NK-92 (cell line): ENCODE results near the gene MYLK.

Experiments
- DNase-seq: peaks from one replicate; lab custom pipeline; 2025; ENCODE audit not compliant: unreplicated experiment; lab: John Stamatoyannopoulos, UW

Gene MYLK

DNA sequence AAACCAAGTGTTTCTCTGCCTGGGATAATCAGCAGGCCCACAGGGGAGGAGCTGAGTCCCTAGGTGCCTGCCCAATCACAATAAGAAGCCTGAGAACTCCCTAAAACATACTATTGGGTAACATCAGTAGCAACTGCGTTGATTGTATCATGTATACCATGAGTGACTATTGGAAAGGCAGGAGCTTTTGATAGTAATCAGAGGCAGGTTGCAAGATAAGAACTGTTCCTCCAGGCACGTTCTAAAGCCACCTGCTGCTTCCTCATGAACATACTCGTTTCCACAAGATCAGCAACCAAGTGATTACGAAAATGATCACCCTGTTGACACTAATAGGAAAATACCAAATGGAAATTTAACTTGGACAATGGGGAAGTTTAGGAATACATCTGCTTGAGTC lies 6.7 kb downstream of the MYLK start:
- no peak for DNase-seq

DNA sequence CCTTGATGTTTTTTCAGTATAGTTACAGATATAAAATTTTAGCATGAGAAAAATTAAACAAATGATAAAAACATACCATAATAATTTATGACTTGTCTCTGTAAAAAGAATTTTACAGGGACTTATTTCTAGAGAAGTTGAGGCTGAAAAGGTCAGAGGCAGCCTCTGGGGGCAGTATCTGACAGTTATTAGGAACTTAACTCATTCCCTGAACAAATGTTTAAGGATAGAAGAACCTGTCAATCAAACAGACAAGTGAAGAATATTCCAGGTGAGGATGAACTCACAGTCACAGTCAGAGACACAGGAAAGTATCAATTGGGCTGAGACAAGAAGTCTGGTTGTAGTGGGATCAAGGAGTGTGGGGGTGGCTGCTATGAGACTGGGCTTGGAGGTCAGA lies 7.3 kb downstream of the MYLK start:
- no peak for DNase-seq

DNA sequence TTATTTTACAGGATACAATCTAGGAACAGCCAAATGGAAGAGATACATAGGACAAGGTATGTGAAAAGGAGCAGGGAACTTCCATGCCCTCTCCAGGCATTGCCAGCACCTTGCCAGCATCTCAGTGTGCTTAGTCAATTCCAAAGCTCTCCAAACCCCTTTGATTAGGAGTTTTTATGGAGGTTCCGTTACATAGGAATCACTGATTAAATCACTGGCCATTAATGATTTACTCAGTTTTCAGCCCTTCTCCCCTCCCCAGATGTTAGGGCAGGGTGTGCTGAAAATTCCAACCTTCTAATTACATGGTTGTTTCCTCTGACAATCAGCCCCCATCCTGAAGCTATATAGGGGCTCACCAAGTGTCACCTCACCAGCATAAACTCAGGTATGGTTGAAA lies 11.5 kb downstream of the MYLK start:
- DNase-seq = no peak

DNA sequence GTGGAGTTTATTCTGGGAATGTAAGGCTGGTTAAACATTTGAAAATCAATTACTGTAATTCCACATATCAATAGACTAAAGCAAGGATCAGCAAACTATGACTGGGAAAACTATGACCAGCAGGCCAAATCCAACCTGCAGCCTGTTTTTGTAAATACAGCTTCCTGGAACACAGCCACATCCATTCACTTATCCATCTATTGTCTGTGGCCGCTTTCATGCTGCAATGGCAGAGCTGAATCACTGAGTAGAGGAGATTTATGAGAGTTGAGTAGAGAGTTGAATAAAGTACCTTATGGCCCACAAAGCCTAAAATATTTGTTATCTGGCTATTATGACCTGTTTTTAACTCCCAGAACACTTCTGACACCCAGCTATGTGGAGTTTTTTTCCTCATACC lies 12.2 kb downstream of the MYLK start:
- no peak for DNase-seq

DNA sequence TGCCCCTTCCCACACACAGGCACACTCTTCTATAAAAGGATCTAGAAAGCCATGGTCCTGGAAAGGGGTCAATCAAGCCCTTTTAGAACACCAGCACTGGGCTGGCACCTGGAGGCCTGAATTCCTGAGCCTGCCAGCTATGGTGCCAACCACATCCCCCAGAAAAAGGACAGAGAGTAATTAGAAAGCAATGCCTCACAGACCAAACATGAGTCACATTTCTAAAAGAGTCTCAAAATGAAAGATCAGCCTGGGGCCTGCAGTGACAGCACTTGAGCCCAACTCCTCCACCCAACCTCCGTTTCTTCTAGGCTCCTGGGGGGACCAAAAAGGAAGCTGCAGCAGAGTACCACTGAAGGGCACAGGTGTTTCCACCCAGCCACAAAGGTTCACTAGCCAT lies 14.1 kb downstream of the MYLK start:
- no peak for DNase-seq

DNA sequence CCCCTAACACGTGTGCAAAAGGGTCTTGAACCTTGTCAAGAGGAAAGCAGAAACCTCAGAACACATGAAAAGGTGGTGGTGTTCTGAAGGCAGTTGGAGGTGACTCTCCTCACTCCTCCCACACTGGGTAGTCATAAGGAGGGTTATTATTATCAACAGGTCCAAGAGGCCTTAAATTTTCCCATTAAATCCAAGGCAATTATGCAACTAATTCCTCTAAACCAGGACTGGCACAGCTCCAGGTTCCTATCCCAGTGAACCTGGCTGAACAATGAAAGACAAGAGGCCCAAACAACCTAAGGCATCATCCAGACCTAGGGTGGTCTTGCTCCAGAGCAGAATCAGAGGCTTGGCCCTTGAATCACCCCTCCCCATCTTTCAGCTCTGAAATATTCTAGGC lies 15.0 kb downstream of the MYLK start:
- no peak for DNase-seq

DNA sequence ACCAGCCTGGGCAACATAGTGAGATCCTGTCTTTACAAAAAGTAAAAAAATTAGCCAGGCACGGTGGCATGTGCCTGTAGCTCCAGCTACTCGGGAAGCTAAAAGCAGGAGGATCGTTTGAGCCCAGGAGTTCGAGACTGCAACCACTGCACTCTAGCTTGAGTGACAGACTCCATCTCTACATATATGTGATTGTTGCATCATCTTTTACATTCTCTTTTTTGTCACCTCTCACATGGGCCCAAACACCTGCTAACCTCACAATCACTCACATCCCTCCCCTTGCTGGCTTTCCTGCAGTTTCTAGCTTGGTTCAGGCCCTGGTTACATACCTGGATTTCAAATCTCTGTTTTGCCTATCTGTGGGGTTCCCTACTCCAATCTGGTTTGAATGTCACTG lies 19.4 kb downstream of the MYLK start:
- DNase-seq = no peak

DNA sequence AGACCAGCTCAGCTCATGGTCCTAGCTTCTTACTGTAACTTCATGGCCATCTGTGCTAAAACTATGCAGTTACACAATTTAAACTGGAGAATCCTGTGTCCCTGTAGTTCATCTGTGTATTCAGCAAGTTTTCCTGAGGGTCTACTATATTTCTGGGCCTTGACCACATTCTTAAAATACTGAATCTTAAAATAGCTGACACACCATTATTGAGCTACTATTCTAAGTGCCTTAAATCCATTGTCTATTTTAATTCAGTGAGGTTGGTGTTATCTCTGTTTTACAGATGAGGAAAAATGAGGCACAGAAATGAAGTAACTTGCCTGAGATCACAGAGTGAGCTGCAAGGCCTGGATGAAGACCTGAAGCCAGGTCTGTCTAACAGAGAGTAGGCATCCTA lies 22.0 kb downstream of the MYLK start:
- DNase-seq = no peak

DNA sequence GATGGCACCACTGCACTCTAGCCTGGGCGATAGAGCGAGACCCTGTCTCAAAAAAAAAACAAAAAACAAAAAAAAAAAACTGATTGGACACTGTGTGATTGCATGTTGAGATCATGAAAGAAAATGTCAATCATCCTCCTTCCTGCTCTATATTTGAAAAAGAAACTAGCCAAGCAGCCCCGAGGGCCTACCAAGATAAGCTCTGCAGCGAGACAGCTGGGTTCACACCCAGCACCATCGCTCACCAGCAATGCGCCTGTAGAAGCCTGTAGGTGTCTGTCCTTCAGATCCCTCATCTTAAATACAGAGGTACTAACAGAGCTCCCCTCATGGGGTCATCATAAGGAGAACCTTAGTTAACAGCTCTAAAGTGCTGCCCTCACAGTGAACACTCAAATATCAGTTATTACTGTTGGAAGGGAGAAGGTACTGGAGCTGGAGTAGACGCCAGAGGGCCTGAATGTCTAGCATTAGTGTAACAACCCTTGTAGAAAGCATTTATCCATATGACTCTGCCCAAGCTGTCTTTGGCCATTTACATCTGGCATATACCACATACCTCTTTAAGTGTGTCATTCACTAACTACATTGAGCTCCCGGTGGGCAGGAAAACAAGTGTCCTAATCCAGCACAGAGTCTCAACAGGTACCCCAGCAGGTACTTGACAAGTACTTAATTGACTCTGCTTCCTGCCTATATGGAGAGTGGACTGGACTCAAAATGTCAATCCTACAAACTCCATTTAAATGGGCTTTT lies 22.9 kb downstream of the MYLK start:
- DNase-seq = no peak

DNA sequence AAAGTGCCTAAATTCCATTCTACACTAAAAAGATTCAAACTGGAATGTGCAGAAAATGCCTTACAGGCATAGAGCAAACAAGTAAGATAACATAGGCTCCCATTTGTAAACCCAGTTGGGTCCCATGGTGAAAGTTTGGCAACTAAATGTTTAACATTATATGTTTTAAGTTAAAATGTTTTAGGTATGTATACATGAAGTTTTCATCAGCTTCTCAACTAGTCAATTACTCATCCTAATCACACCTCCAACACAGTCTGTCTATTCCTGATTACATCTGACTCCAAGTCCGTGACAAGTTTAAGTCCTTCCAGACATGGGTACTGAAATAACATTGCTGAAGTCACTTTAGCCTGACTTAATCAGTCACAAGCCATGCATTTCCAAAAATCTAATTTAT lies 25.0 kb downstream of the MYLK start:
- DNase-seq = no peak

DNA sequence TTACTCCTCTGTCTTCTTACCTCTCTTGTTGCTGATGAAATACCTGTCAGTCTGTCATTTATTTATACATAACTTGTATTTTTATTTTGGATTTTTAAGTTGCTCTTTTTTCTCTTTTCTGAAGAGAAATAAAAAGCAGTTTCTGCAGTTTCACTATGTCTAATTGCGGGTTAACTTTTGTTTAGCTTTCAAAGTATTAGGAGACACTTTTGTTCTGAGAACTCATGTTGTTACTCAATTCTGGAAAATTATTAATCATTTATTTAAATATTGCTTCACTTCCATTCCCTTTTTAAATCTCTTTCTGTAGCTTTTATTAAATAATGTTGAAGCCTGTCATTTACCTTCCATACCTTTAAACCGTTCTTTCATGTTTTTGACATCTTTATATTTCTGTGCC lies 29.2 kb downstream of the MYLK start:
- no peak for DNase-seq

DNA sequence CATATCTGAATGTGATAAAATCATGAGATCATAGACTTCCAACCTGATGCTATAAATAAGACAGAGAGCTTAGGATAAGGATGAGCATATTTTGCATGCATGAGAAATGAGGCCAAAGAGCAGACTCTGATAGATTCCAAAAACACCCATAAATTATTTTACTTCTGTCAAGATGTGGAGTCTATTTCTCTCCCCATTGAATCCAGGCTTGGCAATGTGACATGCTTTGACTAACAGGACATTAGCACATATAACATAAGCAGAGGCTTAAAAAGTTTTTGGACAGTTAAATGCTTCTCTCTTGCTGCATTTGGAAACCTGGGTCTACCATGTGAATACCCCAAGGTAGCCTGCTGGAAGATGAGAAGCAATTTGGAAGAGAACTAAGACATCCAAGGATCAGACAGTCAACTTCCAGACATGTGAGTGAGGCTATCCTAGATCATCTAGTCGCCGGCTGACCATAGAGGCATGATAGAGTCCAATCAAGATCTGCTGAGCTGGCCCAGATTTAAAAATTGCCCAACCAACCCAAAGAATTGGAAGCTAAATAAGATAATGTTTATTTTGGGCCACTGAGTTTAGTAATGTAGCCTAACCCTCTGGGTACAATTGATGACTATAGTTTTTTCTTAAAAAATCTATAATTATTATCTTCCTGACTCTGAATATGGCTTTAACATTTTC lies 30.3 kb downstream of the MYLK start:
- no peak for DNase-seq

DNA sequence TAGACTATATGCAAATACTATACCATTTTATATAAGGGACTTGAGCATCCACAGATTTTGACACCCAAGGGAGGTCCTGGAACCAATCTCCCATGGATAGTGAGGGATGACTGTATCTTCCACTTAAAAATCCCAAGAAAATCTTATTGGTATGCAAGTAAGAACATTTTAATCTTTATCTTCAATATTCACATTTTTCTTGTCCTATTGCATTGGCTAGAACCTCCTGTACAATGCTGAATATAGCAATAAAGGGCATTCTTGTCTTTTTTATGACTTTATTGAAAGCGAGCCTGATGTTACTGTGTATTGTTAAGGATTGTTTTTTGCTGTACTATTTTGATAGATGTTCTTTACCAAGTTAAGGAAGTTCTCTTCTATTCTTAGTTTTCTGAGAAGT lies 36.9 kb downstream of the MYLK start:
- no peak for DNase-seq

DNA sequence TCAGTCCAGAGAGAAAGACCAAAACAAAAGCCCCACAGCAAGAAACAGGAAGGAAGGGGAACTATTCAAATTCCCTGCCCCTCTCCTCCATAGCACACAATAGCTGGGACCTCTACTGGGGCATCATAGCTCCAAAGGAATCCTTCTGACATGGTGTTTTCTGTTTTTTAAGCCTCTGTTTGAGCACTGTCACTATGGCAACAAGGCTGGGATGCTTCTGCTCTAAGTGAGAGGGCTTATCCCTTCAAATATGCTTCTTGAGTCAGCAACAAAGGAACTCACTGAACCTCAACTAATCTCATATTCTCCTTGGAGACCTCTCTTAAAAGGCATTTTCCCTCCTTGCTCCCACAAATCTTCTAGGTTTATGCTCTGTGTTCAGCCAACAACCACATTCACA lies 40.5 kb downstream of the MYLK start:
- DNase-seq = no peak

DNA sequence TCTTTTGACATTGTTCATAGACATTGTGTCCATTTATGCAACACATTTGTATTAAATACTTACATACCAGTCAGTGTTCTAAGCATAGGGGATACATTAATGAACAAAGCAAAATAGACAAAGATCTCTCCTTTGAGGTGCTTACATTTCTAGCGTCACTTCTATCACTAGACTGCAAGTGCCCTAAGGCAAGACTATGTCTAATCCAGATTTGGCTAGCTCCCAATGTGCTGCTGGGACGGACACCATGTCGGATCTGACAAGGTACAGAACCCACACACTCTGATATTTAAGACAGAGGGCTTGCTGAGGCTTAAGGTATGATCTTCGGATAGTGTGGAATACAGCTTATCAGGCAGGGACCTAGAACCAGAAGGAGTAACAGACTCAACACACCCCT lies 41.4 kb downstream of the MYLK start:
- no peak for DNase-seq

DNA sequence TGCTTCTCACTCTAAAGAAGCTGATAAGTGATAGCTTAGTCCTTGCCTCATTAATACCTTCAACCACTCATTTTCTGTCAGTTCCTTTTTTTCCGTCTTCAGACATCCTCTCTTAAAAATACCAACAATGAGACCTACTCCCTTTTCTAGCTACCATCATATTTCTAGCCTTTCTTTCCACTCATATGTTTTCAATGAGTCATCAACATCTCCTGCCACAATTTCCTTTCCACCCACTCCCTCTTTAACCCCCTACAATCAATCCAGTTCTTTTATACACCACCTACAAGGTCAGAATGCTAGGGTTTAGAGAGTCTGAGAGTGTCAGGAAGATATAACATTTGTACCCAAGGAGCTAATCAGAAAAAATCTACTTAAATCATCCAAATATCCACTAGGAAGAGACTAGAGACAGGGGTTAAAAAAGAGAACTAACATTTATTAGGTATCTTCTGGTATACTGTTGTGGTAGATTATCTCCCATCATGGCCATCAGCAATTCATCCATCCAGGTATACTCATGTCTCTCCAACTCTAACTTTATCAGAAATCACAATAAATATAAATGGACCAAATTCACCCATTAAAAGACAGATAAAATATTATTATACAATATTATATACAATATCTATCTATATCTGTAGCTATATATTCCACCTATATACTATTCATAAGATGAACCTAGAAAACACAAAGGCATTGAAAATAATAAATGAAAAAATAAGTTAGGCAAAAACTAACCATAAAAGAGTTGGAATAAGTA lies 42.5 kb downstream of the MYLK start:
- DNase-seq = no peak

DNA sequence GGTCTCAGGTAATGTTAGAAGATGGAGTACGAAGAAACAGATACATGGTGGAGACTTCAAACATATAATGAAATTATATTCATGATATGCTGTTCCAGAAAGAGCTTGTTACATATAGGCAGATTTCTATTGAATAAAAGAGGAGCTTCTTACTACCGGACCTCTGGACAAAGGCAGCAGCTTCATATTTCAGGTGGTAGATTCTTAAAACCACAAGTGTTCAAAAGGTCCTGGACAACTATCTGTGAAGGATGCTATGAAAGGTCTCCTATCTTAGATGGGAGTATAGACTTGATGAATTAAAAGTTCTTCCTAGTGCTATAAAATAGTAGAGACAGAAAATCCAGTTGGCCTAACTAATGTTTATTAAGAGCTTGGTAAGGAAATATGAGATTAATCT lies 43.2 kb downstream of the MYLK start:
- DNase-seq = no peak

DNA sequence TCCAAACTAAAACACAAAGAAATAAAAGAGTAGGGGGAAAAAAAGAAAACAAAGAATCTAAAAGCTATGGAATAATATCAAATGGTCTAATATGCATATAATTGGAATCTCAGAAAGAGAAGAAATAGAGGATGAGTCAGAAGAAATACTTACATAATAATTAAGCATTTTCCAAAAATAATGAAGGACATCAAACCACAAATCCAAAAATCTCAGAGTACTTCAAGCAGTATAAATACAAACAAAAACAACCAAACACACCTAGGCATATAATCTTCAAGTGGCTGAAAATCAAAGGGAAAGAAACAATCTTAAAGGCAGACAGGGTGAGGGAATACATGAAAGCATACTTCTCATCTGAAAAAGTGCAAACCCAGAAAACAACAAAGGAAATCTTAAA lies 46.3 kb downstream of the MYLK start:
- DNase-seq = no peak

DNA sequence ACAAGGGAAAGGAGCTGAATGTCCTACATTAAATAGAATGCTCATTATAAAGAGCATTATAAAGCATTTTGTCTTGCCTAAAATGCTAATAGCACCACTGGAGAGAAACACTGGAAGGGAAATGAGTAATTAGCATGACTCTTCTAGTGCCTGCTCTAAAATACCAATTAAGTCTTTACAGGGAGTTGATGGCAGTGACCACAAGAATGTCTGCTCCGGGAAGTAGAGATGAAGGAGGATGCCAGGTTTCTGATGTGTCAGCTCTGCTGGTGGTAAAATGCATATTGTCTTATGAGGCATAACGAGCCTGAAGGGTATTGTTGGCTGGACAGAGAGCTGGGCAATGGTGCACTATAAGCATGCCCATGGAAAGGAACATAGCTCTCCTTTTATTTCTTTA lies 49.5 kb downstream of the MYLK start:
- no peak for DNase-seq

DNA sequence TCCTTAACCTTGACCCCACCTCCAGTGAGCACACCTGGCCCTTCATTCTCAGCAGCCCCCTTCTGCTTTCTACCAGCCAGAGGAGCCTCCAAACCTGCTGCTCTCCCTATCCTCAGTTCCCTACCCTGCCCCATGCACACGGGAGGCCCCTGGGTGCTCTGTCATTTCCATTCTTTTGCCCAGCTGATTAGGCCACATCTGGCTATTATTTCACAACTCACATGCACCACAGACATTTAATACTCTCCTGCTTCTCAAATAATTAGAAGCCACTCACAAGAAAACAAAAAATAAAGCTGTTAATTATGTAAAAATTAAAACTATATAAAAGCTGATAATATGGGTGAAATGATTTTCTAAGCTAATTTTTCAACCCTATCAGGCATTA lies 50.7 kb downstream of the MYLK start:
- DNase-seq = no peak

DNA sequence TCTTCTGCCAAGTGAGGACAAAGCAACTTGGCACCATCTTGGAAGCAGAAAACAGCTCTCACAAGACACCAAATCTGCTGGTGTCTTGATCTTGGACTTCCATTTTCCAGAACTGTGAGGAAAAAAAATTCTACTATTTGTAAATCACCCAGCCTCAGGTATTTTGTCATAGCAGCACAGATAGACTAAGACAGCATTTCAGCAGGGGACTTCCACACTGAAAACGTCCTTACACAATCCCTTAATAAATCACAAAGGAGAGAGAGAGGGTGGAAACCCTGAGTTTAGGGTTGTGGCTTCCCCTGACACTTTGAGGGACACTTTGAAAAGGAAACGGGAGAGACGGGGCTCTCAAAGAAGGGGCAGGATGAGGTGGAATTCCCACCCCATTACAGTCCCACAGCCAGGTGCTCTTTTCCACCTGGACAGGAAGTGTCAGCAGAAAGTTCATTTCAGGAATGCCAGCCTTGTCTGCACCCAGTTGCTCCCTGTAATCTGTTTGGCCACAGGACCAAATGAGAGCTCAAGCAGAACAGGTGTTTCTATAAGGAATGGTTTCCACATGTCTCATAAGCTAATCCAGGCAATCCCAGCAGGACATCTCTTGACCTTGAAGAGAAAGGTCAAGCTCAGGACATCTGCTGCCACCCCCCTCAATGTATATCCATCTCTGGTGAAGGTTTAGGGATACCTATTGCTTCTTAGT lies 51.3 kb downstream of the MYLK start:
- DNase-seq = no peak

DNA sequence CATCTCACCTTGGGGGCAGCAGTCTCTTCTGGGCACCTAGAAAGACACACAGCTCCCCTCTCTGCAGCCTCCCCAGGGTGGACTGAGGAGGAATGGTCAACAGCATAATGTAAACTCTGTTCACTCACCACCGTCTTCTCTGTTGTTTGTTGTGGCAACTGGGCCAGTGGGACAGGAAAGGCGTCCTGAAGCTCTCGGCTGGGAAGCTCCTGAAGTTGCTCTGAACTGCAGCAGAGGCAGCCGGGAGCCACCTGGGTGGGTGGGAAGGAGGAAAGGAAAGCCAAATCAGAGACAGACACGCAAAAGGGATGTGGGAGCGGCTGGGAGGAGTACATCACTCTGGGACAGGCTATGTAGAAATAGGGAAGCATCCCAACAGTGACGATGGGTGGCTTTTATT lies 52.7 kb downstream of the MYLK start:
- no peak for DNase-seq
